ENCODE results near the gene WWC2.

The WWC2 gene

DNA sequence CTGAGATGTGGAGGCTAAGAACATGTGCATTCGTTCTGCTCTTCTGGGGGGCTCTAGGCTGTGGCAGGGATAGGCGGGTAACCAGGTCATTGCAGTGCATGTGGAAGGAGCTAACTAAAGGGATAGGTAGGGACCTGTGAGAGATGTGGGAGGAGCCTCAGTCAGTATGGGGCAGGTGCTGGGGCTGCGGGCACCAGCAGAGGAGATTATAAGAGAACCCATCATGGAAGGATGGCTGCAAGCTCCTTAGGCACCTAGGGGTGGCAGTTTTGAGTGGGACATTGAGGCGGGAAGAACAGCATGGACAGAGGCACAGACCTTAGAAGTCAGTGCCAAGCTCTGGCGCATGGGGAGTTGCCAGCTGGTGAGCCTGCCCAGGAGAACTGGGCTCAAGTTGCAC, 213.8 kb downstream of the WWC2 start:
- Histone ChIP-seq H3K9ac (ENCODE audit: low read length) (no peak overlapping the region), H2AFZ (ENCODE audit: low read depth, low read length, severe bottlenecking) (no peak overlapping the region), H3F3A (ENCODE audit: insufficient read depth) (no peaks in the 10 kb centered on the region), H3K27ac (ENCODE audit: low read depth, low read length) (no peak overlapping the region), H3K36me3 (ENCODE audit: low read length) (no peaks in the 10 kb centered on the region), H4K20me1 (ENCODE audit: low read depth, low read length) (no peaks in the 10 kb centered on the region), H3K9me3 (ENCODE audit: insufficient read depth, low read length) (no peaks in the 10 kb centered on the region), H3K4me3 (ENCODE audit: insufficient read depth, low read length, poor library complexity, severe bottlenecking) (no peak overlapping the region), H3K4me2 (ENCODE audit: low read depth, low read length, poor library complexity, severe bottlenecking) (no peak overlapping the region), H3K27me3 (ENCODE audit: low read length) (no peaks in the 10 kb centered on the region; the same call in 1 of the 2 replicates), H3K79me2 (ENCODE audit: insufficient read depth, low read length) (no peaks in the 10 kb centered on the region), H3K9me2 (replicated peaks; ENCODE audit: insufficient read depth, low read length) (no peaks in the 10 kb centered on the region)
- no peak for TF ChIP-seq EZH2phosphoT487 (conservative IDR thresholded peaks at IDR 0.05; ENCODE audit: low read length)
- TF ChIP-seq CTCF (IDR thresholded peaks at IDR 0.05; ENCODE audit: insufficient read depth, low read length, poor library complexity, severe bottlenecking): no peak

GRCh38 chr4:183314336-183314735, 215.3 kb downstream of the WWC2 start:
- TF ChIP-seq CTCF (IDR thresholded peaks at IDR 0.05; ENCODE audit: insufficient read depth, low read length, poor library complexity, severe bottlenecking) (no peak), EZH2phosphoT487 (conservative IDR thresholded peaks at IDR 0.05; ENCODE audit: low read length) (no peak)
- Histone ChIP-seq H3K4me3 (ENCODE audit: insufficient read depth, low read length, poor library complexity, severe bottlenecking) (no peak overlapping the region), H3F3A (ENCODE audit: insufficient read depth) (no peaks in the 10 kb centered on the region), H3K9ac (ENCODE audit: low read length) (no peak overlapping the region), H3K9me3 (ENCODE audit: insufficient read depth, low read length) (no peaks in the 10 kb centered on the region), H3K9me2 (replicated peaks; ENCODE audit: insufficient read depth, low read length) (no peaks in the 10 kb centered on the region), H3K27ac (ENCODE audit: low read depth, low read length) (no peak overlapping the region), H4K20me1 (ENCODE audit: low read depth, low read length) (no peaks in the 10 kb centered on the region), H2AFZ (ENCODE audit: low read depth, low read length, severe bottlenecking) (no peak overlapping the region), H3K79me2 (ENCODE audit: insufficient read depth, low read length) (no peaks in the 10 kb centered on the region), H3K36me3 (ENCODE audit: low read length) (no peaks in the 10 kb centered on the region), H3K27me3 (ENCODE audit: low read length) (no peaks in the 10 kb centered on the region), H3K4me2 (ENCODE audit: low read depth, low read length, poor library complexity, severe bottlenecking) (no peak overlapping the region)

DNA sequence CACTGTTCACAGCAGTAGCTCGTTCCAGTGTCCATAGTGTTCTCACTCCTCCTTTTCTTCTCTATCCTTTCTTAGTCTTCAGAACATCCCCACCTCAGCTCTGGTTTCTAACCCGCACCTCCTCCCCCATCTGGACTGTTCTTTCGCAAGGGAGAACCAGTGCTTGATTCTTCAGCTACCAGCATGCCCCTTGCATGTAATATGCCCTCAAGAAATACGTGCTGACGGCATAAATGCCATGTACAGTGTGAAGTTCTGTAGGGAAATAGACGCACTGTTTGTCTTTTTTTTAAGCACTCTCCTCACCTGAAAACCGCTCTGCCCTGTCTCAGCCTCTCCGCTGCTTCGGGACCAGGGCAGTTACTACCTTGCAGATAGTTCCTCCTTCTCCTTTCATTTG, 215.7 kb downstream of the WWC2 start:
- no peaks in the 10 kb centered on the region for H3F3A ChIP-seq (ENCODE audit: insufficient read depth)
- H3K27me3 ChIP-seq (ENCODE audit: low read length): no peaks in the 10 kb centered on the region
- no peak overlapping the region for H3K4me2 ChIP-seq (ENCODE audit: low read depth, low read length, poor library complexity, severe bottlenecking)
- no peaks in the 10 kb centered on the region for H3K9me2 ChIP-seq (replicated peaks; ENCODE audit: insufficient read depth, low read length)
- H3K27ac ChIP-seq (ENCODE audit: low read depth, low read length): no peak overlapping the region
- no peak overlapping the region for H2AFZ ChIP-seq (ENCODE audit: low read depth, low read length, severe bottlenecking)
- H3K4me3 ChIP-seq (ENCODE audit: insufficient read depth, low read length, poor library complexity, severe bottlenecking): no peak overlapping the region
- no peaks in the 10 kb centered on the region for H4K20me1 ChIP-seq (ENCODE audit: low read depth, low read length)
- no peaks in the 10 kb centered on the region for H3K79me2 ChIP-seq (ENCODE audit: insufficient read depth, low read length)
- H3K9ac ChIP-seq (ENCODE audit: low read length): no peak overlapping the region
- no peaks in the 10 kb centered on the region for H3K36me3 ChIP-seq (ENCODE audit: low read length)
- TF ChIP-seq CTCF (IDR thresholded peaks at IDR 0.05; ENCODE audit: insufficient read depth, low read length, poor library complexity, severe bottlenecking) (no peak), EZH2phosphoT487 (conservative IDR thresholded peaks at IDR 0.05; ENCODE audit: low read length) (no peak)
- H3K9me3 ChIP-seq (ENCODE audit: insufficient read depth, low read length): no peaks in the 10 kb centered on the region
